Mucosa of descending colon (tissue), 3 donors: Measurements from ENCODE around the gene MEST. TPM values are rescaled to one million over a fixed set of nuclear protein-coding genes. Genes with fewer than 3 reads are reported as not detected.
"Not testable (repeated sequence)": the region's sequence is repeated elsewhere in the genome, so short reads cannot be mapped to it uniquely, and the experiment has no call there.

ENCODE experiments used
- ATAC-seq: fragments of 200-7000 bp; cut with Tn5 transposase; one replicate; pipeline ENCODE4 v1.9.1; 2020; ENCODE audit warnings: mild to moderate bottlenecking, moderate library complexity
- DNase-seq, 3 donors: peaks; one replicate each; pipeline ENCODE4 v3.0.0-alpha.2; 2020
- H3K36me3 ChIP-seq: fragments of 200-600 bp; one replicate; pipeline ENCODE4 v1.8.0; 2021; ENCODE audit warnings: low read depth, mild to moderate bottlenecking
- H3K4me1 ChIP-seq: fragments of 200-600 bp; one replicate; pipeline ENCODE4 v1.8.0; 2021; ENCODE audit warnings: low read depth, mild to moderate bottlenecking
- H3K4me3 ChIP-seq: fragments of 200-600 bp; one replicate; pipeline ENCODE4 v1.8.0; 2021; ENCODE audit warnings: mild to moderate bottlenecking
- H3K9me3 ChIP-seq: fragments of 200-600 bp; one replicate; pipeline ENCODE4 v1.8.0; 2021; ENCODE audit warnings: mild to moderate bottlenecking
- CTCF ChIP-seq: fragments of 200-600 bp; IDR thresholded peaks from one replicate; pipeline ENCODE4 v1.8.0; 2022; ENCODE audit warnings: antibody characterized with exemption, mild to moderate bottlenecking
- intact Hi-C, 2 donors: fragments of 100-400 bp; cut with DNase I in 1 of 2; cut with micrococcal nuclease in 1 of 2; formaldehyde crosslinking; loops; one replicate each; pipeline versions ENCODE4 v1.11.0 to v1.11.1; 2022; cut with DNase I, micrococcal nuclease
- total RNA-seq, 3 donors: library from RNA; stranded (reverse); fragmentation: NEBNext Ultra II Directional in 2 of 3; extraction: Animal tissue kit (Norgen Biotek cat#: 25700) in 2 of 3; gene quantifications; one replicate each; pipeline versions ENCODE4 v1.2.1 to v1.2.4, GENCODE V29; 2021 to 2023
- donor health status: DM: no; HTN: no; CAD: no; lungs with moderate emphysema.
- donor health status: DM: no; HTN: no; CAD: no.
- donor health status: DM: no; HTN: yes; CAD: no.

Gene MEST
- total RNA-seq, 3 donors from 2014 or later = 31.7 to 61.4 (median 42.6) TPM

GRCh38 chr7:130515315-130516040 lies 23.6 kb downstream of the MEST start:
- no peaks in the 10 kb centered on the region for H3K4me1 ChIP-seq
- H3K36me3 ChIP-seq = no peaks in the 10 kb centered on the region
- no peak for TF ChIP-seq CTCF
- DNase-seq (no peak), ATAC-seq (no peak)
- H3K9me3 ChIP-seq = no peaks in the 10 kb centered on the region
- H3K4me3 ChIP-seq = no peak overlapping the region
- intact Hi-C loops = no loop called here

- no peak for TF ChIP-seq CTCF
- intact Hi-C loops = no loop called here
- Histone ChIP-seq H3K4me1 (peaks cover 10% of the 10 kb centered on the region), H3K9me3 (no peaks in the 10 kb centered on the region), H3K36me3 (no peaks in the 10 kb centered on the region), H3K4me3 (no peak overlapping the region)
- DNase-seq (no peak), ATAC-seq (peak; percentile 68)
These were observed 29.5 kb downstream of the MEST start for GRCh38 chr7:130521258-130521951.

- intact Hi-C loops, H3K9me3 ChIP-seq, H3K4me1 ChIP-seq, ATAC-seq, DNase-seq, H3K4me3 ChIP-seq, H3K36me3 ChIP-seq: not testable (repeated sequence)
These were observed 31.7 kb downstream of the MEST start for GRCh38 chr7:130523519-130524125.

- intact Hi-C loops = no loop called here
- no peak for ATAC-seq
These were observed 32.7 kb downstream of the MEST start for GRCh38 chr7:130524628-130525027.

GRCh38 chr7:130527752-130528355 lies 36.0 kb downstream of the MEST start:
- H3K9me3 ChIP-seq, ATAC-seq, H3K4me1 ChIP-seq, H3K36me3 ChIP-seq, DNase-seq, H3K4me3 ChIP-seq, intact Hi-C loops: not testable (repeated sequence)

More at GRCh38 chr7:130524628-130525027, 32.7 kb downstream of the MEST start:
- Histone ChIP-seq H3K4me3 (no peak overlapping the region), H3K36me3 (no peaks in the 10 kb centered on the region), H3K9me3 (no peaks in the 10 kb centered on the region), H3K4me1 (peaks cover 10% of the 10 kb centered on the region)
- no peak for DNase-seq
- no peak for TF ChIP-seq CTCF

GRCh38 chr7:130529417-130529816 lies 37.5 kb downstream of the MEST start:
- Histone ChIP-seq H3K36me3 (no peaks in the 10 kb centered on the region), H3K4me3 (no peak overlapping the region), H3K4me1 (no peaks in the 10 kb centered on the region), H3K9me3 (no peaks in the 10 kb centered on the region)
- DNase-seq = no peak
- intact Hi-C loops = no loop called here
- TF ChIP-seq CTCF = no peak
- ATAC-seq = no peak

GRCh38 chr7:130537894-130538293 lies 46.0 kb downstream of the MEST start:
- DNase-seq, H3K36me3 ChIP-seq, H3K4me1 ChIP-seq, H3K4me3 ChIP-seq, H3K9me3 ChIP-seq, intact Hi-C loops: not testable (repeated sequence)
- ATAC-seq = peak; percentile 28

GRCh38 chr7:130541287-130541686 lies 49.4 kb downstream of the MEST start:
- H3K4me3 ChIP-seq, DNase-seq, H3K4me1 ChIP-seq, H3K36me3 ChIP-seq, ATAC-seq, H3K9me3 ChIP-seq, intact Hi-C loops: not testable (repeated sequence)

GRCh38 chr7:130542297-130542696 lies 50.4 kb downstream of the MEST start:
- H3K9me3 ChIP-seq, ATAC-seq, H3K4me1 ChIP-seq, intact Hi-C loops, DNase-seq, H3K36me3 ChIP-seq, H3K4me3 ChIP-seq: not testable (repeated sequence)
